Sigmoid colon (tissue), 4 donors: Measurements from ENCODE around the gene PRUNE2.

Experiments used
- CTCF ChIP-seq, 4 experiments: fragments of 450-650 bp in 3 of 4; fragments of 200-600 bp in 1 of 4; IDR thresholded peaks; one replicate each; pipeline ENCODE4 v1.5.1; 2016 to 2019; ENCODE audit warnings: antibody characterized with exemption in 4 of 4, mild to moderate bottlenecking in 3 of 4, moderate library complexity in 2 of 4
- EP300 ChIP-seq, 4 donors: sonication (generic); formaldehyde crosslinking; IDR thresholded peaks; one replicate each; pipeline ENCODE4 v1.6.1; 2017; ENCODE audit warnings: antibody characterized with exemption in 4 of 4
- POLR2A ChIP-seq, 2 donors: fragments of 450-650 bp; IDR thresholded peaks; one replicate each; pipeline ENCODE4 v1.6.1; 2016; ENCODE audit warnings: antibody characterized with exemption in 2 of 2, mild to moderate bottlenecking in 2 of 2, moderate library complexity in 2 of 2
- POLR2AphosphoS5 ChIP-seq, 4 donors: sonication (generic); formaldehyde crosslinking; IDR thresholded peaks; one replicate each; pipeline ENCODE4 v1.6.1; 2017; ENCODE audit warnings: antibody characterized with exemption in 4 of 4

DNA sequence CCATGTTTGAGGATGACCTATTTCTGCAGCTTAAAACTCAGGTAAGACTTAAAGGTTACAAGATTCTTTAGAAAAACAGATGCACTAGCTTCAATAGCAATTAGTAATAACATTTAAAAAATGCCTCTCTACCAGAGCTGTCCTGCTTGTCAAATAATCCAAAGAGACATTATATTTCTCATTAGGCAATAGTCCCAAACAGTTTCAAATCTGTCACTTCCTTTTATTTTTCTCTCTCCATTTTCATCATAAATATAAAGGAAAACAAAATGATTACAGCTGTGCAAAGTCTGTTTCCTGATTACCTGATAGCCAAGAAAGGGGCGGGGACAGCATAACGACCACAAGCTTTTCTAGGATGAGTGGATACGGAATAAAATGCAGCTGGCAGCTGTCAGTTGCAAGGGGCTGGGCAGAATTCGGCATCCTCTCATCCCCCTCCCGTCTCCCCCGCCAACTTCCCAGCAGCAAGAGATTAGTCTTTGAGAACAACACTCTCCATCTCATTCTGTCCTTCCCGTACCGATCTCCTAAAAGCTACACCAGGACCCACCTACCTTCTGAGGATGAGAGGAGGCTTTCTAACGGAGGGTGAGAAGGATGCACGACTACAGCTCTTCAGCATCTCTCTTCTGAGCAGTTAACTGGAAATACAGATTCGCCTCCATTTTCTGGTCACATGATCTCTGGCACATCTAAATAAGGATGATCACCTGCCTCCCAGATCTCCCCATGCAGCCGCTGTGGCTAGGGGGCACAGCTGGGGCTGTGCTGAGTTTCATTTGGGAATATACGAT lies 214.2 kb downstream of the PRUNE2 start:
- no peak for TF ChIP-seq CTCF (IDR thresholded peaks at IDR 0.05)
- no peak for TF ChIP-seq POLR2A (IDR thresholded peaks at IDR 0.05)
- TF ChIP-seq POLR2AphosphoS5 (IDR thresholded peaks at IDR 0.05), result no peak
- TF ChIP-seq EP300 (IDR thresholded peaks at IDR 0.05), result no peak
